ENCODE results near the gene CHD5. TPM values are rescaled to one million over a fixed set of nuclear protein-coding genes. Genes with fewer than 3 reads are reported as not detected.

Gene CHD5
- total RNA-seq, 2 donors from 2014 or later = under 0.01 to 2.1 TPM

GRCh38 chr1:6093071-6093470 lies 87.0 kb downstream of the CHD5 start:
- Histone ChIP-seq H3K4me1 (no peaks in the 10 kb centered on the region), H3K36me3 (replicated peaks in 1 of 2; ENCODE audit: insufficient read depth in 1 of 2, low read depth in 2 of 2) (no peaks in the 10 kb centered on the region), H3K27ac (no peak overlapping the region), H3K9me3 (no peaks in the 10 kb centered on the region), H3K27me3 (no peaks in the 10 kb centered on the region), H3K4me3 (no peak overlapping the region)
- DNase-seq = no peak
- WGBS, 2 donors = 62 to 68% methylated on average over 10 of the region's 10 CpGs
- TF ChIP-seq POLR2A (IDR thresholded peaks at IDR 0.05) (no peak), CTCF (IDR thresholded peaks at IDR 0.05) (no peak)
- ATAC-seq = no peak
- intact Hi-C loops (cut with DNase I) = no loop called here

GRCh38 chr1:6092211-6092610 lies 87.9 kb downstream of the CHD5 start:
- TF ChIP-seq POLR2A (IDR thresholded peaks at IDR 0.05) = no peak
- TF ChIP-seq CTCF (IDR thresholded peaks at IDR 0.05) = no peak
- no peaks in the 10 kb centered on the region for H3K27me3 ChIP-seq
- WGBS, 2 donors = 46 to 63% methylated on average over 4 to 10 of the region's 10 CpGs
- ATAC-seq (no peak), DNase-seq (no peak)
- no peaks in the 10 kb centered on the region for H3K36me3 ChIP-seq (replicated peaks in 1 of 2; ENCODE audit: insufficient read depth in 1 of 2, low read depth in 2 of 2)
- no peak overlapping the region for H3K4me3 ChIP-seq
- no peaks in the 10 kb centered on the region for H3K9me3 ChIP-seq
- no peak overlapping the region for H3K27ac ChIP-seq
- intact Hi-C loops (cut with DNase I) = no loop called here
- H3K4me1 ChIP-seq = no peaks in the 10 kb centered on the region

GRCh38 chr1:6091823-6092109 lies 88.4 kb downstream of the CHD5 start:
- no peak for DNase-seq
- TF ChIP-seq POLR2A (IDR thresholded peaks at IDR 0.05) = no peak
- no peak for TF ChIP-seq CTCF (IDR thresholded peaks at IDR 0.05)
- intact Hi-C loops (cut with DNase I) = no loop called here
- H3K27ac ChIP-seq = no peak overlapping the region
- no peak for ATAC-seq
- WGBS, 2 donors = 65 to 89% methylated on average over 6 to 10 of the region's 10 CpGs
- no peaks in the 10 kb centered on the region for H3K27me3 ChIP-seq
- no peaks in the 10 kb centered on the region for H3K4me1 ChIP-seq
- H3K9me3 ChIP-seq = no peaks in the 10 kb centered on the region
- no peaks in the 10 kb centered on the region for H3K36me3 ChIP-seq (replicated peaks in 1 of 2; ENCODE audit: insufficient read depth in 1 of 2, low read depth in 2 of 2)
- H3K4me3 ChIP-seq = no peak overlapping the region

GRCh38 chr1:6090996-6091822 lies 88.9 kb downstream of the CHD5 start:
- Histone ChIP-seq H3K9me3 (no peaks in the 10 kb centered on the region), H3K27me3 (no peaks in the 10 kb centered on the region), H3K27ac (no peak overlapping the region), H3K4me3 (no peak overlapping the region), H3K4me1 (no peaks in the 10 kb centered on the region), H3K36me3 (replicated peaks in 1 of 2; ENCODE audit: insufficient read depth in 1 of 2, low read depth in 2 of 2) (no peaks in the 10 kb centered on the region)
- intact Hi-C loops (cut with DNase I) = no loop called here
- TF ChIP-seq CTCF (IDR thresholded peaks at IDR 0.05) (no peak), POLR2A (IDR thresholded peaks at IDR 0.05) (no peak)
- ATAC-seq (no peak), DNase-seq (no peak)
- WGBS, 2 donors = 47 to 53% methylated on average over 24 of the region's 25 CpGs

- no peaks in the 10 kb centered on the region for H3K4me1 ChIP-seq
- intact Hi-C loops (cut with DNase I) = no loop called here
- no peaks in the 10 kb centered on the region for H3K9me3 ChIP-seq
- no peak for DNase-seq
- H3K27me3 ChIP-seq = no peaks in the 10 kb centered on the region
- 49 to 54% methylated on average over 4 to 9 of the region's 18 CpGs for WGBS, 2 donors
- no peak overlapping the region for H3K4me3 ChIP-seq
- H3K27ac ChIP-seq = no peak overlapping the region
- H3K36me3 ChIP-seq (replicated peaks in 1 of 2; ENCODE audit: insufficient read depth in 1 of 2, low read depth in 2 of 2) = no peaks in the 10 kb centered on the region
- no peak for ATAC-seq
- TF ChIP-seq CTCF (IDR thresholded peaks at IDR 0.05) = no peak
- TF ChIP-seq POLR2A (IDR thresholded peaks at IDR 0.05) = no peak
These were observed 89.8 kb downstream of the CHD5 start for GRCh38 chr1:6090288-6090687.
